Parathyroid adenoma (tissue), 2 donors: ENCODE results near the gene IQSEC2.

ENCODE experiments used
- H2AFZ ChIP-seq: fragments of 300-600 bp; sonication (generic); one replicate; pipeline ENCODE4 v1.7.0; 2017; ENCODE audit warnings: antibody characterized with exemption, mild to moderate bottlenecking
- H3K27ac ChIP-seq: fragments of 300-600 bp; sonication (generic); one replicate; pipeline ENCODE4 v1.7.0; 2017
- H3K27me3 ChIP-seq: fragments of 300-600 bp; sonication (generic); one replicate; pipeline ENCODE4 v1.7.0; 2017; ENCODE audit warnings: low read length; ENCODE audit not compliant: control insufficient read depth, insufficient read depth
- H3K36me3 ChIP-seq: fragments of 300-600 bp; sonication (generic); one replicate; pipeline ENCODE4 v1.7.0; 2017; ENCODE audit warnings: low read length; ENCODE audit not compliant: control insufficient read depth, insufficient read depth
- H3K4me1 ChIP-seq: fragments of 300-600 bp; sonication (generic); one replicate; pipeline ENCODE4 v1.7.0; 2017; ENCODE audit warnings: control low read depth
- H3K4me2 ChIP-seq: fragments of 300-600 bp; sonication (generic); one replicate; pipeline ENCODE4 v1.7.0; 2017; ENCODE audit warnings: low read length
- H3K4me3 ChIP-seq: fragments of 300-600 bp; sonication (generic); one replicate; pipeline ENCODE4 v1.7.0; 2017; ENCODE audit warnings: low read depth, low read length
- H3K79me2 ChIP-seq: fragments of 300-600 bp; sonication (generic); one replicate; pipeline ENCODE4 v1.7.0; 2017; ENCODE audit warnings: control low read depth
- H3K9ac ChIP-seq: fragments of 300-600 bp; sonication (generic); one replicate; pipeline ENCODE4 v1.7.0; 2017; ENCODE audit warnings: mild to moderate bottlenecking
- H3K9me3 ChIP-seq: fragments of 300-600 bp; sonication (generic); one replicate; pipeline ENCODE4 v1.7.0; 2017; ENCODE audit warnings: low read length; ENCODE audit not compliant: control insufficient read depth
- CTCF ChIP-seq: fragments of 300-600 bp; sonication (generic); IDR thresholded peaks from one replicate; pipeline ENCODE4 v1.7.0; 2017; ENCODE audit warnings: antibody characterized with exemption, mild to moderate bottlenecking
- donor health status: primary hyperparathyroidism.

Gene IQSEC2

GRCh38 chrX:53244610-53245009 lies 36.8 kb downstream of the IQSEC2 start:
- Histone ChIP-seq H3K27ac (no peak overlapping the region), H3K4me1 (no peaks in the 10 kb centered on the region), H3K9ac (no peak overlapping the region), H3K4me2 (no peak overlapping the region), H3K36me3 (no peaks in the 10 kb centered on the region), H3K9me3 (no peaks in the 10 kb centered on the region), H3K27me3 (no peaks in the 10 kb centered on the region), H2AFZ (no peak overlapping the region), H3K4me3 (no peak overlapping the region), H3K79me2 (no peaks in the 10 kb centered on the region)
- no peak for TF ChIP-seq CTCF

DNA sequence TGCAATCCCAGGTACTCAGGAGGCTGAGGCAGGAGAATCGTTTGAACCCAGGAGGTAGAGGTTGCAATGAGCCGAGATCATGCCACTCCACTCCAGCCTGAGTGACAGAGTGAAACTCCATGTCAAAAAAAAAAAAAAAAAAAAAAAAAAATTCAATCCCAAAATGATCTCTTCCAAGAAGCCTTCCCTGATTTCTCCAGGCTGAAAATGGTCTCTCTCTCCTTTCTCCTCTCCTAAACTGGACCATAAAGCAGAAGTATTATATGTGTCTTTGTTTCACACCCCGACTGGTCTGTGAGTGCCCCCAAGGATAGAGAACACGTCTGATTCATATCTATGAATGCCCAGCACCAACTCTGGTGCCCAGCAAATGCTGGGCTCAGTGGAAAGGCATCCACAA lies 39.1 kb downstream of the IQSEC2 start:
- no peak overlapping the region for H3K4me2 ChIP-seq
- H3K36me3 ChIP-seq, result no peaks in the 10 kb centered on the region

DNA sequence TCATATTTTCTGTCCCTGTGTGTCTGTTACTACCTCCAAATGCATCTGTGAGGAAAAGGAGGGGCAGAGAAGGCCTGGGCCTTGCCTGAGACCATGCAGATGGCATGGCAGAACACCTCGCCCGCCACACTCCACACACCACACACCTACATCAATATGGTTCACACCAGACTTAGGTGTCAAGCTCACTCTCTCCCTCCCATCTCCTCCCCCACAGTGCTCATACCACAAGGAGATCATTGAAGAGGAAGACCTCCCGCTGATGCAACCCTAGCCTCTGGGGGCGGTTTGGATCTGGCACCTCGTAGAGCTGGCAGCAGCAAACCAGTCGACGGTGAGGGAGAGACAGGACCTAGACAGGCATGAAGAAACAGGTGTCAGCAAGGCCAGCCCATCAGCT lies 39.8 kb downstream of the IQSEC2 start:
- Histone ChIP-seq H3K4me3 (no peak overlapping the region), H3K79me2 (no peaks in the 10 kb centered on the region), H3K9ac (no peak overlapping the region), H3K4me1 (no peaks in the 10 kb centered on the region), H3K27ac (no peak overlapping the region), H3K4me2 (no peak overlapping the region), H2AFZ (no peak overlapping the region), H3K27me3 (no peaks in the 10 kb centered on the region), H3K9me3 (no peaks in the 10 kb centered on the region), H3K36me3 (no peaks in the 10 kb centered on the region)
- no peak for TF ChIP-seq CTCF

More for the DNA sequence above, 39.1 kb downstream of the IQSEC2 start:
- no peak overlapping the region for H2AFZ ChIP-seq
- no peaks in the 10 kb centered on the region for H3K4me1 ChIP-seq
- H3K9me3 ChIP-seq, result no peaks in the 10 kb centered on the region
- H3K4me3 ChIP-seq, result no peak overlapping the region
- no peak overlapping the region for H3K27ac ChIP-seq
- TF ChIP-seq CTCF, result no peak
- no peak overlapping the region for H3K9ac ChIP-seq
- no peaks in the 10 kb centered on the region for H3K79me2 ChIP-seq
- H3K27me3 ChIP-seq, result no peaks in the 10 kb centered on the region

- H3K9ac ChIP-seq, result no peak overlapping the region
- no peak overlapping the region for H3K4me2 ChIP-seq
- no peak overlapping the region for H3K27ac ChIP-seq
- H3K4me3 ChIP-seq, result no peak overlapping the region
- no peak for TF ChIP-seq CTCF
- H3K79me2 ChIP-seq, result no peaks in the 10 kb centered on the region
- no peaks in the 10 kb centered on the region for H3K36me3 ChIP-seq
- H3K9me3 ChIP-seq, result no peaks in the 10 kb centered on the region
- H2AFZ ChIP-seq, result no peak overlapping the region
- no peaks in the 10 kb centered on the region for H3K27me3 ChIP-seq
- no peaks in the 10 kb centered on the region for H3K4me1 ChIP-seq
Measured at GRCh38 chrX:53239474-53239873, 41.9 kb downstream of the IQSEC2 start.

DNA sequence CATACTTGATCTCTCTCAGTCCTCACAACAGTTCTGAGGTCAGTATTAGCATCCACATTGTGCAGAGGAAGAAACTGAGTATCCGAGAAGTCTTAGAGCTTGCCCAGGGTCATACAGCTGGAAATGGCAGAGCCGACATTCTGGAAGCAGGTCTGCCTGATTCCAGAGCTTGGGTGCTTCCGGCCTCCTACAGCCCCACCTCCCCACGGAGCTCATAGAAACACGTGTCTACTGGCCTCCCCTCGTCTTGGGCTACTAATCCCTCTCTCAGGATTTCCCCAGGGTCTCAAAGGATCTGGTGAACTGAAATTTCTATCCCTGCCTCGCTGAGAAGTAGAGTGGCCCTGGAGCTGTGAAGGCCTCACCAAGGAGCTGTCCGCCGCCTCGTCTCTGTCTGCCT lies 44.3 kb downstream of the IQSEC2 start:
- no peak for TF ChIP-seq CTCF
- Histone ChIP-seq H3K27ac (no peak overlapping the region), H3K9me3 (no peaks in the 10 kb centered on the region), H3K4me3 (no peak overlapping the region), H3K79me2 (no peaks in the 10 kb centered on the region), H3K27me3 (no peaks in the 10 kb centered on the region), H2AFZ (no peak overlapping the region), H3K4me2 (no peak overlapping the region), H3K9ac (no peak overlapping the region), H3K36me3 (no peaks in the 10 kb centered on the region), H3K4me1 (no peaks in the 10 kb centered on the region)
